H1 (cell line): ENCODE measurements around the gene LBX1. TPM values are rescaled to one million over a fixed set of nuclear protein-coding genes. Genes with fewer than 3 reads are reported as not detected.

Source experiments
- CHD7 ChIP-seq: fragments of 300-600 bp; sonication (generic); IDR thresholded peaks from 2 replicates; pipeline ENCODE4 v1.7.1; 2012; ENCODE audit warnings: low read length, moderate library complexity, mild to moderate bottlenecking, inconsistent platforms; ENCODE audit not compliant: insufficient replicate concordance
- CTBP2 ChIP-seq: IDR thresholded peaks from 2 replicates; pipeline ENCODE4 v1.7.0; 2011; ENCODE audit warnings: borderline replicate concordance, mild to moderate bottlenecking, moderate library complexity, mixed read lengths, low read length; ENCODE audit not compliant: insufficient read depth, insufficient read length
- HDAC2 ChIP-seq, 2 experiments: fragments of 300-600 bp in 1 of 2; sonication (generic) in 1 of 2; IDR thresholded peaks; 2 replicates each; pipeline ENCODE4 v1.6.1; 2011 to 2012; ENCODE audit warnings: low read depth in 2 of 2, low read length in 2 of 2, mild to moderate bottlenecking in 2 of 2, moderate library complexity in 2 of 2, borderline replicate concordance in 1 of 2, inconsistent platforms in 1 of 2
- MAFK ChIP-seq: IDR thresholded peaks from 2 replicates; pipeline ENCODE4 v1.6.1; 2012; ENCODE audit warnings: low read depth, mild to moderate bottlenecking, improper control_type of control experiment, low read length
- NRF1 ChIP-seq: IDR thresholded peaks from 2 replicates; pipeline ENCODE4 v1.6.1; 2011; ENCODE audit warnings: mild to moderate bottlenecking, low read depth, low read length, improper control_type of control experiment
- POLR2AphosphoS5 ChIP-seq: IDR thresholded peaks from 2 replicates; pipeline ENCODE4 v1.6.1; 2011; ENCODE audit warnings: low read depth, low read length
- RNF2 ChIP-seq: fragments of 200-900, 300-1000 bp; sonication (generic); IDR thresholded peaks from 2 replicates; pipeline ENCODE4 v1.7.1; 2016; ENCODE audit warnings: borderline replicate concordance, low read depth, mild to moderate bottlenecking, antibody characterized with exemption, low read length; ENCODE audit not compliant: poor library complexity, severe bottlenecking; ENCODE audit errors: missing control alignments
- ZNF274 ChIP-seq: IDR thresholded peaks from 2 replicates; pipeline ENCODE4 v1.7.0; 2012; ENCODE audit warnings: low read length, borderline replicate concordance; ENCODE audit errors: extremely low read depth
- polyA plus RNA-seq, 7 experiments: library from polyadenylated mRNA; depleted of rRNA in 3 of 7; stranded (reverse) in 5 of 7; unstranded in 2 of 7; fragments of >200 nt in 5 of 7; fragments of 200-250 nt in 2 of 7; gene quantifications; 1 replicate in 5 of 7; 2 replicates in 1 of 7; 4 replicates in 1 of 7; pipeline versions ENCODE4 v1.2.1 to v1.2.3, GENCODE V29; 2011 to 2013; ENCODE audit warnings: missing spikeins in 2 of 7, mixed read lengths in 2 of 7
- total RNA-seq: library from RNA; stranded (reverse); fragmentation: NEBNext Ultra II Directional; extraction: Animal tissue kit (Norgen Biotek cat#: 25700); gene quantifications from 2 replicates; pipeline ENCODE4 v1.2.1, GENCODE V29; 2021

The LBX1 gene
- total and polyA plus RNA-seq, 2 of the 8 experiments (the other 6 are each of a cell fraction or from before 2014, with no cell fraction given), result not detected

GRCh38 chr10:101214446-101215396, 14.5 kb downstream of the LBX1 start (continued):
- TF ChIP-seq CHD7 (no peak), RNF2 (peak; percentile 2), ZNF274 (no peak), NRF1 (no peak), POLR2AphosphoS5 (no peak), HDAC2 (IDR thresholded peaks at IDR 0.05; ENCODE audit: borderline replicate concordance in 1 of 2, low read depth in 2 of 2, low read length in 2 of 2) (no peak; a peak in 1 of 4 replicates), CTBP2 (no peak), MAFK (no peak)
